ENCODE data around the gene MFAP4.

MFAP4 gene

GRCh38 chr17:19343671-19344151 is 43.3 kb downstream of the MFAP4 start:
- H3K27me3 ChIP-seq, result no peaks in the 10 kb centered on the region
- no peak overlapping the region for H3K4me3 ChIP-seq (ENCODE audit: low read depth, low read length)
- peaks cover 11% of the 10 kb centered on the region for H3K4me1 ChIP-seq
- DNase-seq, result no peak
- TF ChIP-seq, protein P1, sequence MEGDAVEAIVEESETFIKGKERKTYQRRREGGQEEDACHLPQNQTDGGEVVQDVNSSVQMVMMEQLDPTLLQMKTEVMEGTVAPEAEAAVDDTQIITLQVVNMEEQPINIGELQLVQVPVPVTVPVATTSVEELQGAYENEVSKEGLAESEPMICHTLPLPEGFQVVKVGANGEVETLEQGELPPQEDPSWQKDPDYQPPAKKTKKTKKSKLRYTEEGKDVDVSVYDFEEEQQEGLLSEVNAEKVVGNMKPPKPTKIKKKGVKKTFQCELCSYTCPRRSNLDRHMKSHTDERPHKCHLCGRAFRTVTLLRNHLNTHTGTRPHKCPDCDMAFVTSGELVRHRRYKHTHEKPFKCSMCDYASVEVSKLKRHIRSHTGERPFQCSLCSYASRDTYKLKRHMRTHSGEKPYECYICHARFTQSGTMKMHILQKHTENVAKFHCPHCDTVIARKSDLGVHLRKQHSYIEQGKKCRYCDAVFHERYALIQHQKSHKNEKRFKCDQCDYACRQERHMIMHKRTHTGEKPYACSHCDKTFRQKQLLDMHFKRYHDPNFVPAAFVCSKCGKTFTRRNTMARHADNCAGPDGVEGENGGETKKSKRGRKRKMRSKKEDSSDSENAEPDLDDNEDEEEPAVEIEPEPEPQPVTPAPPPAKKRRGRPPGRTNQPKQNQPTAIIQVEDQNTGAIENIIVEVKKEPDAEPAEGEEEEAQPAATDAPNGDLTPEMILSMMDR (IDR thresholded peaks at IDR 0.05; ENCODE audit: low read depth, low read length), result no peak
- H3K36me3 ChIP-seq, result no peaks in the 10 kb centered on the region
- no peaks in the 10 kb centered on the region for H3K9me3 ChIP-seq

- no peak for DNase-seq
- Histone ChIP-seq H3K4me3 (ENCODE audit: low read depth, low read length) (no peak overlapping the region), H3K36me3 (no peaks in the 10 kb centered on the region), H3K9me3 (no peaks in the 10 kb centered on the region), H3K4me1 (peaks cover 11% of the 10 kb centered on the region), H3K27me3 (no peaks in the 10 kb centered on the region)
- TF ChIP-seq, protein P1 (IDR thresholded peaks at IDR 0.05; ENCODE audit: low read depth, low read length), result no peak
Observed at GRCh38 chr17:19343256-19343630, 43.7 kb downstream of the MFAP4 start.

DNA sequence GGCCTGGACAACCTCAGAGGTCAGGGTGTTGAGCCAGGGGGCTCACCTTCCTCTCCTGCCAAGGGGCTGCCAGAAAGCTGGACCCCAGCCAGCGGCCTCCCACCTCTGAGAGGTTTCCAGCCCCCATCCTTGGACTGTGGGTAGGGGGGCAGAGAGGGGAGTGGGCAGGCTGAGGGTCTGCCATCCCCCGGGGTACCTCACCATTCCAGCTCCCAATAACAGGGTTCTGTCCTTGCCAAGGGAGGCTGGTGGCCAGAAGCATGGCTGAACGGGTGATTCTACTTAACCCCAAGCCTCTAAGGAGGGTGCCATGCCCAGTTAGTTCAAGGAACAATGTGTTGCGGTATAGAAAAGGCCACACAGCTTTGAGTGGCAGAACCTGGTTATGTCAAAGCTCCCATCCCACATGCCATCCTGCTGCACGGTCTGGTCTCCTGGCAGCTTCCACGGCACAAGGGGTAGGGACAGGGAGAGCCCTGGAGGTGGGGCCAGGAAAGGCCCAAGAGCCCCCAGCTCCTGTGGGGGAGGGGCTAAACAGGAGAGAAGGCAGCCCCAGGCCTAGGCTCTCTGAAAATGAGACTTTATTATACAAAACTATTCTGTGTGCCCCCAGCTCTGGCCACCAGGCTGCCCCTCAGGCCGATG is 44.3 kb downstream of the MFAP4 start:
- DNase-seq, result no peak
- Histone ChIP-seq H3K9me3 (no peaks in the 10 kb centered on the region), H3K4me1 (peaks cover 11% of the 10 kb centered on the region), H3K4me3 (ENCODE audit: low read depth, low read length) (no peak overlapping the region), H3K36me3 (no peaks in the 10 kb centered on the region), H3K27me3 (no peaks in the 10 kb centered on the region)
- TF ChIP-seq, protein P1 (IDR thresholded peaks at IDR 0.05; ENCODE audit: low read depth, low read length), result no peak

GRCh38 chr17:19341641-19342610 is 45.1 kb downstream of the MFAP4 start:
- H3K36me3 ChIP-seq, result no peaks in the 10 kb centered on the region
- no peak overlapping the region for H3K4me3 ChIP-seq (ENCODE audit: low read depth, low read length)
- no peaks in the 10 kb centered on the region for H3K9me3 ChIP-seq
- H3K27me3 ChIP-seq, result no peaks in the 10 kb centered on the region
- DNase-seq, result no peak
- TF ChIP-seq, protein P1 (IDR thresholded peaks at IDR 0.05; ENCODE audit: low read depth, low read length), result no peak
- H3K4me1 ChIP-seq, result peaks cover 8% of the 10 kb centered on the region

DNA sequence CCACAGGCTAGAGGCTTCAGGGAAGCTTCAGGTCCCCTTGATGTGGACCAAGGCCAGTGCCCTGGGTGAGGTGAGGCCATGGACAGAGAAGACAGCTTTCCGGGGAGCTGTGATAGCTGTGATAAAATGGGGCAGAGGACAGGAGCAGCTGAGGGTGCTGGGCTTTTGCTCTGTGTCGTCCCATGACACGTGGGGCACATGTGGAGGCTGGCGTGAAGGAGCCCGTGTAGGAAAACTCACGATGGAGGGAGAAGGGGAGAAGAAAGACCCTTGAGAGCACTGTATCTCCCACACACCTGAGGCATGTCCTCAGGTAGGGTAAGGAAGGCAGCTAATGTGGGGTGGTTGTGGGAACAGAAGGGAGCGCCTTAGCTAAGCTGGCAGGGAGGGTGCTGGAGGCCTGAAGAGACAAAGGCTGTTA is 45.8 kb downstream of the MFAP4 start:
- Histone ChIP-seq H3K36me3 (no peaks in the 10 kb centered on the region), H3K9me3 (no peaks in the 10 kb centered on the region), H3K4me3 (ENCODE audit: low read depth, low read length) (no peak overlapping the region), H3K27me3 (no peaks in the 10 kb centered on the region), H3K4me1 (0 out of 2 replicates have a peak, but pooled peaks cover under 1% of the 10 kb centered on the region)
- DNase-seq, result no peak
- TF ChIP-seq, protein P1 (IDR thresholded peaks at IDR 0.05; ENCODE audit: low read depth, low read length), result no peak
